Activated CD4-positive, alpha-beta T cell treated with anti-CD3 and anti-CD28 coated beads, Interleukin-2, amount 50 U/mL, for 1 hour (primary cell): ENCODE measurements around the gene ATXN1.
"Not testable (repeated sequence)": the region's sequence is repeated elsewhere in the genome, so short reads cannot be mapped to it uniquely, and the experiment has no call there.

Source experiments
- DNase-seq: peaks from one replicate; pipeline ENCODE4 v3.0.0-alpha.2; 2020

The ATXN1 gene

GRCh38 chr6:16717275-16717942, 43.9 kb downstream of the ATXN1 start:
- no peak for DNase-seq

- DNase-seq: no peak
Observed at GRCh38 chr6:16716321-16716858, 44.9 kb downstream of the ATXN1 start.

GRCh38 chr6:16713597-16713996, 47.7 kb downstream of the ATXN1 start:
- DNase-seq: no peak

- DNase-seq: no peak
Observed at GRCh38 chr6:16712931-16713484, 48.3 kb downstream of the ATXN1 start.

GRCh38 chr6:16712255-16712930, 48.9 kb downstream of the ATXN1 start:
- no peak for DNase-seq

GRCh38 chr6:16711546-16712254, 49.6 kb downstream of the ATXN1 start:
- peak; percentile 45 for DNase-seq

GRCh38 chr6:16706911-16707783, 54.1 kb downstream of the ATXN1 start:
- DNase-seq: no peak

GRCh38 chr6:16706491-16706890, 54.8 kb downstream of the ATXN1 start:
- not testable (repeated sequence) for DNase-seq

GRCh38 chr6:16706029-16706428, 55.2 kb downstream of the ATXN1 start:
- DNase-seq: no peak

GRCh38 chr6:16705081-16705993, 55.9 kb downstream of the ATXN1 start:
- no peak for DNase-seq

- peak; percentile 41 for DNase-seq
Observed at GRCh38 chr6:16704401-16705045, 56.7 kb downstream of the ATXN1 start.

GRCh38 chr6:16702627-16703378, 58.5 kb downstream of the ATXN1 start:
- DNase-seq: not testable (repeated sequence)

- DNase-seq: no peak
Observed at GRCh38 chr6:16700916-16701234, 60.4 kb downstream of the ATXN1 start.

- no peak for DNase-seq
Observed at GRCh38 chr6:16700202-16700915, 60.9 kb downstream of the ATXN1 start.

- DNase-seq: no peak
Observed at GRCh38 chr6:16698997-16699868, 62.0 kb downstream of the ATXN1 start.

- DNase-seq: no peak
Observed at GRCh38 chr6:16698162-16698533, 63.1 kb downstream of the ATXN1 start.

- no peak for DNase-seq
Observed at GRCh38 chr6:16697437-16698161, 63.7 kb downstream of the ATXN1 start.

- DNase-seq: no peak
Observed at GRCh38 chr6:16696496-16696895, 64.8 kb downstream of the ATXN1 start.
